Esophagus muscularis mucosa (tissue), 4 donors: ENCODE measurements around the gene NTSR1.

Experiments
- EP300 ChIP-seq: sonication (generic); formaldehyde crosslinking; IDR thresholded peaks from one replicate; pipeline ENCODE4 v1.6.1; 2017; ENCODE audit warnings: antibody characterized with exemption
- POLR2A ChIP-seq: fragments of 450-650 bp; IDR thresholded peaks from one replicate; pipeline ENCODE4 v1.6.1; 2017; ENCODE audit warnings: antibody characterized with exemption, moderate library complexity, mild to moderate bottlenecking, low read depth
- POLR2AphosphoS5 ChIP-seq, 2 donors: sonication (generic); formaldehyde crosslinking; IDR thresholded peaks; one replicate each; pipeline ENCODE4 v1.6.1; 2017; ENCODE audit warnings: antibody characterized with exemption in 2 of 2
- TF ChIP-seq, protein P1 (sequence below), 3 experiments: fragments of 200-600 bp in 2 of 3; fragments of 450-650 bp in 1 of 3; sonication (generic) in 2 of 3; IDR thresholded peaks; one replicate each; pipeline ENCODE4 v1.5.1; 2017 to 2019; ENCODE audit warnings: antibody characterized with exemption in 3 of 3, mild to moderate bottlenecking in 2 of 3, moderate library complexity in 1 of 3

DNA sequence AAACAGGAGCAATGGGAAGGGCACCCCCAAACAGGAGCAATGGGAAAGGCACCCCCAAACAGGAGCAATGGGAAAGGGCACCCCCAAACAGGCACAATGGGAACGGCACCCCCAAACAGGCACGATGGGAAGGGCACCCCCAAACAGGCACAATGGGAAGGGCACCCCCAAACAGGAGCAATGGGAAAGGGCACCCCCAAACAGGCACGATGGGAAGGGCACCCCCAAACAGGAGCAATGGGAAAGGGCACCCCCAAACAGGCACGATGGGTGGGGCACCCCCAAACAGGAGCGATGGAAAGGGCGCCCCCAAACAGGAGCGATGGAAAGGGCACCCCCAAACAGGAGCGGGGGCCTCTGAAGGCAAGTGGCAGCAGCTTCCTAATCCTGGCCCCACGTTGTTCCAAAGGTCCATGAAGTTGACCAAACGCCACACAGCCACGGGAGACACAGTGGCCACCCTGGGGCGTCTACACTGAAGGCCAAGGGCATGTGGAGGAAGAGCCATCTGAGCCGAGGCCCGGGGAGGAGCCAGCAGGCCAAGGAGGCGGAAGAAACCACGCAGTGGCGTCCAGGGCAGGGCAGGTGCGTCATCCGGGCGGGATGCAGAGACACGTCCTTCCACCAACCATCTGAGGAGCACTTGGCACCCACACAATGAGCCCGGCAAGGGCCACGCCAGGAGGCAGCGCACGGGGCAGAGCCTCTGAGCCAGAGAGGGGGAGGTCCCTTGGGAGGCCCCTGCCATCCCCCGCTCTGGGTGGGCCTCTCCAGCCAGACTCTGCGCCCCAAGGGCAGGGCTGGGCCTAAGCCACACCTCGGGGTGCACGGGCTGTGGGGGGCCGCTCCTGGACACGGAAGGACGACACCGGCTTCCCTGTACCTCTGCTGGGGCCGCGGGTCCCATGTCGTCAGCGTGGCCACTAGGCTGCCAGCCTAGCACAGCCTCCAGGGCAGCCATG is 21.5 kb upstream of the NTSR1 start:
- no peak for TF ChIP-seq POLR2AphosphoS5 (IDR thresholded peaks at IDR 0.05)
- TF ChIP-seq, protein P1, sequence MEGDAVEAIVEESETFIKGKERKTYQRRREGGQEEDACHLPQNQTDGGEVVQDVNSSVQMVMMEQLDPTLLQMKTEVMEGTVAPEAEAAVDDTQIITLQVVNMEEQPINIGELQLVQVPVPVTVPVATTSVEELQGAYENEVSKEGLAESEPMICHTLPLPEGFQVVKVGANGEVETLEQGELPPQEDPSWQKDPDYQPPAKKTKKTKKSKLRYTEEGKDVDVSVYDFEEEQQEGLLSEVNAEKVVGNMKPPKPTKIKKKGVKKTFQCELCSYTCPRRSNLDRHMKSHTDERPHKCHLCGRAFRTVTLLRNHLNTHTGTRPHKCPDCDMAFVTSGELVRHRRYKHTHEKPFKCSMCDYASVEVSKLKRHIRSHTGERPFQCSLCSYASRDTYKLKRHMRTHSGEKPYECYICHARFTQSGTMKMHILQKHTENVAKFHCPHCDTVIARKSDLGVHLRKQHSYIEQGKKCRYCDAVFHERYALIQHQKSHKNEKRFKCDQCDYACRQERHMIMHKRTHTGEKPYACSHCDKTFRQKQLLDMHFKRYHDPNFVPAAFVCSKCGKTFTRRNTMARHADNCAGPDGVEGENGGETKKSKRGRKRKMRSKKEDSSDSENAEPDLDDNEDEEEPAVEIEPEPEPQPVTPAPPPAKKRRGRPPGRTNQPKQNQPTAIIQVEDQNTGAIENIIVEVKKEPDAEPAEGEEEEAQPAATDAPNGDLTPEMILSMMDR (IDR thresholded peaks at IDR 0.05) = no peak
- TF ChIP-seq POLR2A = no peak
- TF ChIP-seq EP300 = no peak
